GM19324 (cell line): ENCODE data around the gene ZFP64.
"Not testable (repeated sequence)": the region's sequence is repeated elsewhere in the genome, so short reads cannot be mapped to it uniquely, and the experiment has no call there.

Experiments
- ATAC-seq: cut with Tn5 transposase; IDR thresholded peaks from one replicate; pipeline ENCODE4 v1.9.1; 2021; ENCODE audit warnings: mild to moderate bottlenecking, moderate library complexity; ENCODE audit not compliant: unreplicated experiment, low FRiP score

ZFP64 gene

GRCh38 chr20:52191132-52191915 is at the start of gene ZFP64:
ZFP64 (minus strand) TSS chr20:52191779; CDS start chr20:52191636, 143 bp downstream.
- peak; percentile 86 for ATAC-seq

- ATAC-seq = no peak
Measured at GRCh38 chr20:52240802-52241201, 49.2 kb upstream of the ZFP64 start.

DNA sequence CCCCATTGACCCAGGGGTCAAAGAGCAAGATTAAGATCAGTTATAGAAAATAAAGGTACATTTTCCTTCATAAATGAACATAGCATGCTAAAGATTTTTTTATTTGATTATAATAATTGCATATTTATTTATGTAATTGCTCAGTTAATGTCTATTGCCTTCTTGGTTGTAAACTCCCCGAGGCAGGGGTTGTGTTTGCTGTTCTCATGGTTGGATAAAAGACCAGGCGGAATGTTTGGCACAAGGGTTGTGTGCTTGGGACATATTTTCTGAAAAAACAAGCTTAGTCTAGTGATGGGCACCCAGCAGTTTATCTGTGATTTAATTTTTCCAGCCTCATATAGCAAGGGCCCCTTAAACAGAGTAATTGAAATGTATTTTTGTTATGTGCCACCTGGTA is 47.5 kb upstream of the ZFP64 start:
- ATAC-seq = no peak

DNA sequence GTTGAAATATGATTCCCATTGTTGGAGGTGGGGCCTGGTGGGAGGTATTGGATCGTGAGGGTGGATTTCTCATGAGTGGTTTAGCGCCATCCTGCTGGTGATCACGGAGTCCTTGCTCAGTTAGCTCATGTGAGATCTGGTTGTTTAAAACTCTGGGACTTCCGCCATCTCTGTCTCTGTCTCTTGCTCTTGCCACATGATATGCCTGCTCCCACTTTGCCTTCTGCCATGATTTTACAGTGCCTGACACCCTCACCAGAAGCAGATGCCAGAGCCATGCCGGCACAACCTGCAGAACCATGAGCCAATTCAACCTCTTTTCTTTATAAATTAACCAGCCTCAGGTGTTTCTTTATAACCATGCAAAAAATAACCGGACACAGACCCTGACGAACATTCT is 44.7 kb upstream of the ZFP64 start:
- no peak for ATAC-seq

GRCh38 chr20:52235129-52235528 is 43.5 kb upstream of the ZFP64 start:
- no peak for ATAC-seq

- no peak for ATAC-seq
Measured at GRCh38 chr20:52234302-52235045, 42.9 kb upstream of the ZFP64 start.

DNA sequence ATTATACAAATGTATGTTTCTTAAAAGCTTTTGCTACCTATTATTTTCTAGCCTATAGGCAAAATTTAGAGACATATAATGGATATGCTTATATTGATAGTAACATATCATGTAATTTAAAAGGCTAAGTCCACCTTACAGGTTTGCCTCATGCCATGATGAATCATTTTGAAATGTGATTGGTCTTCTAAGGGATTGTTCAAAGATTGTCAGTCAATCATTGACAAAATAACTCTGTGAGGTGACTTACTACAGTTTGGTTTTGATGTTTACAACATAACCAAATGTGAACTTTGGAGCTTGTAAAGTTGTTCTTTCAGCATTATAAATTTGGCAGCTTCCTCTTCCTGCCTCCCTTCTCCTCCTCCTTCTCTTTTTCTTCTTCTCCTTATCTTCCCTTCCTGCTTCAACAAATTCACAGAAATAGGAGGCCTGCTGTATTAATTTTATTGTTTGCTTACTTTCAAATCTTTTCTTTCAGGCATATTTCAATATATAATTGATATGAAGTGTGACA is 39.7 kb upstream of the ZFP64 start:
- no peak for ATAC-seq

GRCh38 chr20:52230409-52230808 is 38.8 kb upstream of the ZFP64 start:
- peak; percentile 51 for ATAC-seq

- not testable (repeated sequence) for ATAC-seq
Measured at GRCh38 chr20:52229346-52229745, 37.8 kb upstream of the ZFP64 start.

GRCh38 chr20:52226370-52226769 is 34.8 kb upstream of the ZFP64 start:
- no peak for ATAC-seq

- ATAC-seq = no peak
Measured at GRCh38 chr20:52224920-52225319, 33.3 kb upstream of the ZFP64 start.

- ATAC-seq = not testable (repeated sequence)
Measured at GRCh38 chr20:52221362-52221761, 29.8 kb upstream of the ZFP64 start.

DNA sequence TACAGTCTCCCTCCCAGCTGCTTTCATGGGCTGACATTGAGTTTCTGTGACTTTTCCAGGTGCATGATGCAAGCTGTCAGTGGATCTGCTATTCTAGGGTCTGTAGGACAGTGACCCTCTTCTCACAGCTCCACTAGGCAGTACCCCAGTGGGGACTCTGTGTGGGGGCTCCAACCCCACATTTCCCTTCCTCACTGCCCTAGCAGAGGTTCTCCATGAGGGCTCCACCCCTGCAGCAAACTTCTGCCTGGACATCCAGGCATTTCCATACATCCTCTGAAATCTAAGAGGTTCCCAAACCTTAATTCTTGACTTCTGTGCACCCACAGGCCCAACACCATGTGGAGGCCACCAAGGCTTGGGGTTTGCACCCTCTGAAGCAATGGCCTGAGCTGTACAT is 29.3 kb upstream of the ZFP64 start:
- not testable (repeated sequence) for ATAC-seq

DNA sequence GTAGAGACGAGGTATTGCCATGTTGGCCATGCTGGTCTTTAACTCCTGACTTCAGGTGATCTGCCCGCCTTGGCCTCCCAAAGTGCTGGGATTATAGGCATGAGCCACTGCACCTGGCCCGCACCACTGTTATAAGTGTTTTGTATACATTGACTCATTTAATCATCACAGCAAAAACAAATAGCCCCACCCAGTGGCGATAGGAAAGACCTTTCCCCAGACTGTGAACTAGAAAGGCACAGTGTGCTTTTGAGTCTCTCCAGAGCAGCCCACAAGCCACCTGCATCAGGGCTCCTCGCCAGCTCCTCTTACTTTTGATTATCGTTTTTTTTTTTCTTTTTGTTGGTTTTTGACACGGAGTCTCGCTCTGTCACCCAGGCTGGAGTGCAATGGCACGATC is 27.9 kb upstream of the ZFP64 start:
- ATAC-seq = no peak

- no peak for ATAC-seq
Measured at GRCh38 chr20:52217689-52218395, 26.3 kb upstream of the ZFP64 start.

GRCh38 chr20:52213995-52214394 is 22.4 kb upstream of the ZFP64 start:
- no peak for ATAC-seq

GRCh38 chr20:52212943-52213342 is 21.4 kb upstream of the ZFP64 start:
- no peak for ATAC-seq

- no peak for ATAC-seq
Measured at GRCh38 chr20:52210037-52210990, 18.7 kb upstream of the ZFP64 start.

GRCh38 chr20:52209154-52209571 is 17.6 kb upstream of the ZFP64 start:
- ATAC-seq = no peak
